HCT116 (cell line): ENCODE results near the gene CNST. TPM values are rescaled to one million over a fixed set of nuclear protein-coding genes. Genes with fewer than 3 reads are reported as not detected.

ENCODE experiments used
- ATAC-seq: fragments of 200-7000 bp; cut with Tn5 transposase; 2 replicates; pipeline ENCODE4 v1.9.1; 2020; ENCODE audit warnings: mild to moderate bottlenecking, moderate library complexity
- BruUV-seq: library from RNA; stranded (reverse); fragments of 400-500 nt; replicated peaks from 2 replicates; lab custom pipeline; 2021; lab: Mats Ljungman, UMichigan
- CTCF ChIA-PET: fragments of 300-600 bp; sonication (Branson Sonifier 250); formaldehyde crosslinking; loops from one replicate; lab custom pipeline; 2021; ENCODE audit warnings: antibody characterized with exemption; lab: Charles Lee
- POLR2A ChIA-PET: fragments of 300-600, 350-600 bp; sonication (Branson Sonifier 250); formaldehyde crosslinking; loops from one replicate; lab custom pipeline; 2021; ENCODE audit warnings: antibody characterized with exemption; lab: Charles Lee
- RAD21 ChIA-PET, 2 experiments: fragments of 300-600 bp; sonication (Branson Sonifier 250); formaldehyde crosslinking; loops; one replicate each; lab custom pipeline; 2023; ENCODE audit warnings: low total read pairs in 2 of 2; ENCODE audit not compliant: uncharacterized antibody in 2 of 2, unreplicated experiment in 2 of 2, low non-redundant PET in 1 of 2; lab: Charles Lee
- DNase-seq: peaks from one replicate; pipeline ENCODE4 v3.0.0-alpha.2; 2010; ENCODE audit warnings: low read depth, low spot score
- H2AFZ ChIP-seq: fragments of 200-600 bp; shearing (Covaris generic), sonication (generic); 2 replicates; pipeline ENCODE4 v1.6.1; 2017; ENCODE audit warnings: low read depth, mixed run types, mixed read lengths, antibody characterized with exemption, low read length; ENCODE audit not compliant: poor library complexity, severe bottlenecking
- H3K27ac ChIP-seq: 2 replicates; pipeline ENCODE4 v1.5.1; 2012; ENCODE audit warnings: low read depth, low read length
- H3K27me3 ChIP-seq: fragments of 200-600 bp; sonication (generic); 2 replicates; pipeline ENCODE4 v1.6.1; 2016; ENCODE audit warnings: mixed run types, low read length, mixed read lengths; ENCODE audit not compliant: insufficient read depth
- H3K36me3 ChIP-seq, 2 experiments: fragments of 200-500 bp in 1 of 2; fragments of 200-600 bp in 1 of 2; sonication (Bioruptor generic) in 1 of 2; sonication (generic) in 1 of 2; 2 replicates each; pipeline versions ENCODE4 v1.5.1 to v1.6.1; 2014 to 2016; ENCODE audit warnings: low read length in 2 of 2, inconsistent platforms in 1 of 2, mixed read lengths in 1 of 2, mixed run types in 1 of 2; ENCODE audit not compliant: insufficient read depth in 2 of 2, control insufficient read depth in 1 of 2
- H3K4me1 ChIP-seq, 2 experiments: fragments of 200-600 bp in 1 of 2; sonication (generic) in 1 of 2; 2 replicates each; pipeline versions ENCODE4 v1.5.1 to v1.6.1; 2012 to 2017; ENCODE audit warnings: low read length in 2 of 2, inconsistent platforms in 1 of 2, mild to moderate bottlenecking in 1 of 2, mixed read lengths in 1 of 2, mixed run types in 1 of 2, moderate library complexity in 1 of 2; ENCODE audit not compliant: insufficient read depth in 2 of 2, control insufficient read depth in 1 of 2
- H3K4me2 ChIP-seq: fragments of 200-600 bp; sonication (generic); 2 replicates; pipeline ENCODE4 v1.6.1; 2017; ENCODE audit warnings: mixed run types, low read length, mixed read lengths
- H3K4me3 ChIP-seq, 2 experiments: fragments of 200-600 bp in 1 of 2; sonication (generic) in 1 of 2; replicated peaks in 1 of 2; 2 replicates each; pipeline ENCODE4 v1.5.1; 2011 to 2016; ENCODE audit warnings: low read length in 2 of 2, control low read depth in 1 of 2, low read depth in 1 of 2, mild to moderate bottlenecking in 1 of 2, mixed read lengths in 1 of 2, mixed run types in 1 of 2
- H3K79me2 ChIP-seq: fragments of 200-600 bp; sonication (generic); 2 replicates; pipeline ENCODE4 v1.6.1; 2017; ENCODE audit warnings: mild to moderate bottlenecking, mixed run types, low read length, moderate library complexity, mixed read lengths; ENCODE audit not compliant: insufficient read depth
- H3K9ac ChIP-seq: fragments of 200-600 bp; sonication (generic); 2 replicates; pipeline ENCODE4 v1.6.1; 2016; ENCODE audit warnings: low read length, mixed read lengths
- H3K9me2 ChIP-seq: fragments of 200-600 bp; sonication (generic), shearing (Covaris generic); 2 replicates; pipeline ENCODE4 v1.6.1; 2017; ENCODE audit warnings: mixed run types, mild to moderate bottlenecking, moderate library complexity; ENCODE audit not compliant: insufficient read depth
- H3K9me3 ChIP-seq, 2 experiments: fragments of 200-500 bp in 1 of 2; fragments of 200-600 bp in 1 of 2; sonication (Bioruptor generic) in 1 of 2; sonication (generic) in 1 of 2; 2 replicates each; pipeline ENCODE4 v1.6.1; 2014 to 2017; ENCODE audit warnings: low read length in 2 of 2, mixed read lengths in 2 of 2, inconsistent platforms in 1 of 2, low read depth in 1 of 2, mild to moderate bottlenecking in 1 of 2, mixed run types in 1 of 2, moderate library complexity in 1 of 2; ENCODE audit not compliant: control insufficient read depth in 1 of 2, insufficient read depth in 1 of 2
- H4K20me1 ChIP-seq: fragments of 200-600 bp; sonication (generic), shearing (Covaris generic); 2 replicates; pipeline ENCODE4 v1.6.1; 2017; ENCODE audit warnings: mixed run types, mild to moderate bottlenecking, moderate library complexity; ENCODE audit not compliant: insufficient read depth
- CBX3 ChIP-seq: IDR thresholded peaks from 2 replicates; pipeline ENCODE4 v1.6.1; 2012; ENCODE audit warnings: low read depth
- CEBPB ChIP-seq: IDR thresholded peaks from 2 replicates; pipeline ENCODE4 v1.6.1; 2012; ENCODE audit warnings: low read depth
- EGR1 ChIP-seq: IDR thresholded peaks from 2 replicates; pipeline ENCODE4 v1.6.1; 2012; ENCODE audit warnings: low read depth
- ELF1 ChIP-seq: IDR thresholded peaks from 2 replicates; pipeline ENCODE4 v1.6.1; 2012; ENCODE audit warnings: low read depth, borderline replicate concordance
- EZH2 ChIP-seq: fragments of 200-600 bp; sonication (generic); IDR thresholded peaks from 2 replicates; pipeline ENCODE4 v1.6.1; 2017; ENCODE audit warnings: antibody characterized with exemption, mixed run types
- EZH2phosphoT487 ChIP-seq: fragments of 200-600 bp; IDR thresholded peaks from 2 replicates; pipeline ENCODE4 v1.6.1; 2018; ENCODE audit warnings: antibody characterized with exemption, borderline replicate concordance
- FOSL1 ChIP-seq: IDR thresholded peaks from 2 replicates; pipeline ENCODE4 v1.6.1; 2012; ENCODE audit warnings: low read depth
- JUND ChIP-seq: IDR thresholded peaks from 2 replicates; pipeline ENCODE4 v1.6.1; 2012
- POLR2A ChIP-seq: IDR thresholded peaks from 2 replicates; pipeline ENCODE4 v1.7.0; 2011; ENCODE audit warnings: borderline replicate concordance; ENCODE audit not compliant: insufficient read depth, insufficient read length; ENCODE audit errors: extremely low read depth
- RAD21 ChIP-seq: IDR thresholded peaks from 2 replicates; pipeline ENCODE4 v1.6.1; 2012; ENCODE audit warnings: low read depth, mild to moderate bottlenecking
- SIN3A ChIP-seq: IDR thresholded peaks from 2 replicates; pipeline ENCODE4 v1.6.1; 2012; ENCODE audit warnings: low read depth
- SP1 ChIP-seq: IDR thresholded peaks from 2 replicates; pipeline ENCODE4 v1.6.1; 2012; ENCODE audit warnings: low read depth
- SRF ChIP-seq: IDR thresholded peaks from 2 replicates; pipeline ENCODE4 v1.6.1; 2012; ENCODE audit warnings: low read depth
- YY1 ChIP-seq: IDR thresholded peaks from 2 replicates; pipeline ENCODE4 v1.6.1; 2011; ENCODE audit warnings: low read length, low read depth, moderate library complexity, mild to moderate bottlenecking; ENCODE audit not compliant: insufficient replicate concordance; ENCODE audit errors: extremely low read depth
- ZFX ChIP-seq: fragments of 450-650 bp; IDR thresholded peaks from 2 replicates; pipeline ENCODE4 v1.6.1; 2017
- ZNF274 ChIP-seq: fragments of 200-500 bp; sonication (Bioruptor generic); IDR thresholded peaks from 2 replicates; pipeline ENCODE4 v1.6.1; 2014; ENCODE audit warnings: mild to moderate bottlenecking, low read depth, low read length, inconsistent platforms
- intact Hi-C: fragments of 100-400 bp; cut with micrococcal nuclease; formaldehyde crosslinking; loops from 2 replicates; pipeline ENCODE4 v1.10.0; 2022
- total RNA-seq: library from RNA; stranded (reverse); gene quantifications from one replicate; pipeline ENCODE4 v1.2.1, GENCODE V29; 2021; ENCODE audit not compliant: unreplicated experiment
- TF ChIP-seq, protein P1 (sequence below): IDR thresholded peaks from 2 replicates; pipeline ENCODE4 v1.6.1; 2011; ENCODE audit warnings: mild to moderate bottlenecking, low read length, moderate library complexity; ENCODE audit not compliant: insufficient replicate concordance; ENCODE audit errors: extremely low read depth
- TF ChIP-seq, protein P2 (sequence below), 3 experiments: fragments of 200-600 bp in 1 of 3; sonication (generic) in 1 of 3; IDR thresholded peaks in 2 of 3; conservative IDR thresholded peaks in 1 of 3; 2 replicates each; pipeline ENCODE4 v1.5.1; 2012 to 2017; ENCODE audit warnings: low read depth in 2 of 3, low read length in 2 of 3, antibody characterized with exemption in 1 of 3, borderline replicate concordance in 1 of 3, control low read depth in 1 of 3, mild to moderate bottlenecking in 1 of 3, mixed read lengths in 1 of 3, mixed run types in 1 of 3, moderate library complexity in 1 of 3; ENCODE audit not compliant: insufficient read depth in 1 of 3
- TF ChIP-seq, protein P3 (sequence below): IDR thresholded peaks from 2 replicates; pipeline ENCODE4 v1.6.1; 2012
- TF ChIP-seq, protein P4 (sequence below): IDR thresholded peaks from 2 replicates; pipeline ENCODE4 v1.6.1; 2012

Gene CNST
- total RNA-seq, 1 experiment from 2014 or later = 13.5 TPM

- RAD21 ChIA-PET = no interaction called here
- H3K9me3 ChIP-seq = no peaks in the 10 kb centered on the region
- no peaks in the 10 kb centered on the region for H4K20me1 ChIP-seq
- H3K27me3 ChIP-seq = no peaks in the 10 kb centered on the region
- ATAC-seq (no peak), DNase-seq (no peak)
- H3K36me3 ChIP-seq = peaks cover 0 to 8% of the 10 kb centered on the region in 2 experiments; a peak in 2 of 4 replicates
- intact Hi-C loops = no loop called here
- H3K9ac ChIP-seq = no peak overlapping the region
- H3K9me2 ChIP-seq = no peaks in the 10 kb centered on the region
- H3K79me2 ChIP-seq = no peaks in the 10 kb centered on the region
- no peak overlapping the region for H3K4me2 ChIP-seq
- H3K27ac ChIP-seq = no peak overlapping the region
- no TSS peak for BruUV-seq
- POLR2A ChIA-PET = no interaction called here
- CTCF ChIA-PET = no interaction called here
- TF ChIP-seq, protein P1, sequence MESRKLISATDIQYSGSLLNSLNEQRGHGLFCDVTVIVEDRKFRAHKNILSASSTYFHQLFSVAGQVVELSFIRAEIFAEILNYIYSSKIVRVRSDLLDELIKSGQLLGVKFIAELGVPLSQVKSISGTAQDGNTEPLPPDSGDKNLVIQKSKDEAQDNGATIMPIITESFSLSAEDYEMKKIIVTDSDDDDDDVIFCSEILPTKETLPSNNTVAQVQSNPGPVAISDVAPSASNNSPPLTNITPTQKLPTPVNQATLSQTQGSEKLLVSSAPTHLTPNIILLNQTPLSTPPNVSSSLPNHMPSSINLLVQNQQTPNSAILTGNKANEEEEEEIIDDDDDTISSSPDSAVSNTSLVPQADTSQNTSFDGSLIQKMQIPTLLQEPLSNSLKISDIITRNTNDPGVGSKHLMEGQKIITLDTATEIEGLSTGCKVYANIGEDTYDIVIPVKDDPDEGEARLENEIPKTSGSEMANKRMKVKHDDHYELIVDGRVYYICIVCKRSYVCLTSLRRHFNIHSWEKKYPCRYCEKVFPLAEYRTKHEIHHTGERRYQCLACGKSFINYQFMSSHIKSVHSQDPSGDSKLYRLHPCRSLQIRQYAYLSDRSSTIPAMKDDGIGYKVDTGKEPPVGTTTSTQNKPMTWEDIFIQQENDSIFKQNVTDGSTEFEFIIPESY = no peak
- TF ChIP-seq CEBPB (no peak), JUND (no peak), RAD21 (no peak), ELF1 (no peak), ZFX (no peak), SRF (no peak), YY1 (no peak), SIN3A (no peak), POLR2A (no peak), EZH2phosphoT487 (no peak), SP1 (no peak), ZNF274 (no peak), CBX3 (no peak), EGR1 (no peak), EZH2 (no peak), FOSL1 (no peak)
- TF ChIP-seq, protein P2, sequence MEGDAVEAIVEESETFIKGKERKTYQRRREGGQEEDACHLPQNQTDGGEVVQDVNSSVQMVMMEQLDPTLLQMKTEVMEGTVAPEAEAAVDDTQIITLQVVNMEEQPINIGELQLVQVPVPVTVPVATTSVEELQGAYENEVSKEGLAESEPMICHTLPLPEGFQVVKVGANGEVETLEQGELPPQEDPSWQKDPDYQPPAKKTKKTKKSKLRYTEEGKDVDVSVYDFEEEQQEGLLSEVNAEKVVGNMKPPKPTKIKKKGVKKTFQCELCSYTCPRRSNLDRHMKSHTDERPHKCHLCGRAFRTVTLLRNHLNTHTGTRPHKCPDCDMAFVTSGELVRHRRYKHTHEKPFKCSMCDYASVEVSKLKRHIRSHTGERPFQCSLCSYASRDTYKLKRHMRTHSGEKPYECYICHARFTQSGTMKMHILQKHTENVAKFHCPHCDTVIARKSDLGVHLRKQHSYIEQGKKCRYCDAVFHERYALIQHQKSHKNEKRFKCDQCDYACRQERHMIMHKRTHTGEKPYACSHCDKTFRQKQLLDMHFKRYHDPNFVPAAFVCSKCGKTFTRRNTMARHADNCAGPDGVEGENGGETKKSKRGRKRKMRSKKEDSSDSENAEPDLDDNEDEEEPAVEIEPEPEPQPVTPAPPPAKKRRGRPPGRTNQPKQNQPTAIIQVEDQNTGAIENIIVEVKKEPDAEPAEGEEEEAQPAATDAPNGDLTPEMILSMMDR (IDR thresholded peaks at IDR 0.05 in 2 of 3, conservative IDR thresholded peaks at IDR 0.05 in 1 of 3; ENCODE audit: borderline replicate concordance in 1 of 3, insufficient read depth in 1 of 3, low read depth in 2 of 3, low read length in 2 of 3) = no peak
- TF ChIP-seq, protein P3, sequence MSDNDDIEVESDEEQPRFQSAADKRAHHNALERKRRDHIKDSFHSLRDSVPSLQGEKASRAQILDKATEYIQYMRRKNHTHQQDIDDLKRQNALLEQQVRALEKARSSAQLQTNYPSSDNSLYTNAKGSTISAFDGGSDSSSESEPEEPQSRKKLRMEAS = no peak
- TF ChIP-seq, protein P4, sequence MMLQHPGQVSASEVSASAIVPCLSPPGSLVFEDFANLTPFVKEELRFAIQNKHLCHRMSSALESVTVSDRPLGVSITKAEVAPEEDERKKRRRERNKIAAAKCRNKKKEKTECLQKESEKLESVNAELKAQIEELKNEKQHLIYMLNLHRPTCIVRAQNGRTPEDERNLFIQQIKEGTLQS = no peak
- no peaks in the 10 kb centered on the region for H3K4me1 ChIP-seq
- H3K4me3 ChIP-seq = no peak overlapping the region
- no peak overlapping the region for H2AFZ ChIP-seq
Observed at GRCh38 chr1:246642719-246643118, 76.5 kb downstream of the CNST start.
